Heart right ventricle (tissue), 16 donors: ENCODE data around the gene UBXN11. TPM values are rescaled to one million over a fixed set of nuclear protein-coding genes. Genes with fewer than 3 reads are reported as not detected.

Experiments used
- ATAC-seq, 8 donors: fragments of 200-7000 bp; cut with Tn5 transposase; one replicate each; pipeline ENCODE4 v1.9.1; 2020; ENCODE audit warnings: mild to moderate bottlenecking in 8 of 8, moderate library complexity in 8 of 8, moderate number of reproducible peaks in 1 of 8
- DNase-seq, 2 donors: peaks; one replicate each; pipeline ENCODE4 v3.0.0-alpha.2; 2020
- H3K27ac ChIP-seq, 10 donors: fragments of 200-600 bp; sonication (generic) in 2 of 10; one replicate each; pipeline versions ENCODE4 v1.5.0 to v1.8.0; 2020 to 2022; ENCODE audit warnings: mild to moderate bottlenecking in 3 of 10
- H3K27me3 ChIP-seq, 7 donors: fragments of 200-600 bp; one replicate each; pipeline ENCODE4 v1.8.0; 2021 to 2022; ENCODE audit warnings: mild to moderate bottlenecking in 2 of 7
- H3K36me3 ChIP-seq, 9 donors: fragments of 200-600 bp; sonication (generic) in 1 of 9; one replicate each; pipeline versions ENCODE4 v1.5.0 to v1.8.0; 2020 to 2022; ENCODE audit warnings: mild to moderate bottlenecking in 2 of 9
- H3K4me1 ChIP-seq, 9 donors: fragments of 200-600 bp; sonication (generic) in 1 of 9; one replicate each; pipeline versions ENCODE4 v1.5.0 to v1.8.0; 2020 to 2022; ENCODE audit warnings: mild to moderate bottlenecking in 4 of 9
- H3K4me3 ChIP-seq, 10 donors: fragments of 200-600 bp; sonication (generic) in 2 of 10; one replicate each; pipeline versions ENCODE4 v1.5.0 to v1.8.0; 2020 to 2022; ENCODE audit warnings: mild to moderate bottlenecking in 7 of 10, moderate library complexity in 2 of 10
- H3K9me3 ChIP-seq, 11 donors: fragments of 200-600 bp in 10 of 11; sonication (generic) in 2 of 11; one replicate each; pipeline versions ENCODE4 v1.5.0 to v1.8.0; 2013 to 2022; ENCODE audit warnings: mild to moderate bottlenecking in 2 of 11, control low read depth in 1 of 11, moderate library complexity in 1 of 11
- WGBS, 2 donors: extraction: QIAGEN DNeasy Blood & Tissue Kit; methylation state at CpG; one replicate each; pipeline ENCODE4 v1.1.7; 2013; ENCODE audit warnings: inconsistent platforms in 1 of 2; 5-methylcytosine and 5-hydroxymethylcytosine counted together
- intact Hi-C, 10 donors: fragments of 100-400 bp; cut with DNase I; formaldehyde crosslinking; loops; one replicate each; pipeline versions ENCODE4 v1.11.1 to v1.14.2; 2022
- polyA plus RNA-seq, 2 donors: library from polyadenylated mRNA; stranded (reverse); fragments of 200-250 nt; gene quantifications; one replicate each; pipeline ENCODE4 v1.2.3, GENCODE V29; 2013
- total RNA-seq, 10 donors: library from RNA; stranded (reverse); fragmentation: NEBNext Ultra II Directional in 3 of 10; extraction: Animal tissue kit (Norgen Biotek cat#: 25700) in 3 of 10; gene quantifications; one replicate each; pipeline versions ENCODE4 v1.2.1 to v1.2.4, GENCODE V29; 2021 to 2023
- TF ChIP-seq, protein P1 (sequence below), 9 donors: fragments of 200-600 bp; sonication (generic) in 2 of 9; IDR thresholded peaks; one replicate each; pipeline versions ENCODE4 v1.5.0 to v1.8.0; 2021 to 2022; ENCODE audit warnings: antibody characterized with exemption in 9 of 9, mild to moderate bottlenecking in 5 of 9, moderate library complexity in 1 of 9
- donor health status: Arrhythmogenic right ventricular cardiomyopathy.
- donor health status: ischemic (EF 13 %, LVEDD 7.1; RV severe dilation, severe dysfunction).
- donor health status: healthy with polysubstance abuse.
- donor health status: DM: no; HTN: yes; CAD: no.
- donor health status: DM: no; HTN: no; CAD: no.
- donor health status: ischemic (EF 25% LVEDD 6.9; RV normal size, moderate dysfunction).
- donor health status: ischemic (EF 25% LVEDD 5.7; RV mildly dilated, moderate dysfunction).
- donor health status: healthy.
- donor health status: DM: yes; HTN: yes; CAD: no.
- donor health status: Ischemic cardiomyopathy.
- donor health status: ischemic (EF 35%, LVEDD 5.7; RV mildly dilated, moderate dysfunction).
- donor health status: nonischemic (EF 11% LVEDD 7.7; RV severe dilation, severe dysfunction).
- donor health status: DM: yes; HTN: yes; CAD: no.
- donor health status: PGD.
- donor health status: ischemic (EF 29% LVEDD 5.4; RV normal size, mild dysfunction).
- donor health status: nonischemic (EF 23%, LVEDD 6.1; RV moderate dilation, normal function).

Gene UBXN11
- total and polyA plus RNA-seq, 12 donors = 5.4 to 20.2 (median 8.2) TPM

DNA sequence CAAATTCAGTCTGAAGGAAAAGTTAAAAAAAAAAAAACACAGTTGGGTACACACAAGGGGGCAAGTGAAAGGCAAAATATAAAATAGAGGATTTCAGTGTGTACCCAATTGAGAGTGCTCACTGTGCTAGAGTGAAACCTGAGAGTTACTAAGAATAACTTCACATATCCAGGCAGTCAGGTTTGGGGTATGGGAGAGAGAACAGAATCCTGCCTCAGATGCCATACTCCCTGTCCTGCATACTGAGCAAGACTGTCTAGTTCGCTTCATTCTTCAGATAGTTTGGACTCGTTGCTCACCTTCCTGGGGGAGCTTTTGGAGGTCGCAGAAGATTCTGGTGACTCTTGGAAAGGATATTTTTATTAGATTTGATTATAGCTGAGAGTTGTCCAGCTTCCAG is 52.0 kb downstream of the UBXN11 start:
- intact Hi-C loops = no loop called here
- Histone ChIP-seq H3K4me1 (peaks cover 0 to 21% (median 6%) of the 10 kb centered on the region in 9 donors), H3K27me3 (no peaks in the 10 kb centered on the region), H3K27ac (peak overlapping the region in 9 of 10 donors; percentile 39 to 92 (median 83)), H3K36me3 (peaks cover 0 to 54% (median 5%) of the 10 kb centered on the region in 9 donors), H3K9me3 (no peaks in the 10 kb centered on the region), H3K4me3 (peak overlapping the region in 8 of 10 donors; percentile 34 to 51 (median 47))
- 50 to 62% methylated on average over 3 of the region's 3 CpGs for WGBS, 2 donors
- ATAC-seq (peak; percentile 57 to 87 (median 74)), DNase-seq (no peak)
- TF ChIP-seq, protein P1, sequence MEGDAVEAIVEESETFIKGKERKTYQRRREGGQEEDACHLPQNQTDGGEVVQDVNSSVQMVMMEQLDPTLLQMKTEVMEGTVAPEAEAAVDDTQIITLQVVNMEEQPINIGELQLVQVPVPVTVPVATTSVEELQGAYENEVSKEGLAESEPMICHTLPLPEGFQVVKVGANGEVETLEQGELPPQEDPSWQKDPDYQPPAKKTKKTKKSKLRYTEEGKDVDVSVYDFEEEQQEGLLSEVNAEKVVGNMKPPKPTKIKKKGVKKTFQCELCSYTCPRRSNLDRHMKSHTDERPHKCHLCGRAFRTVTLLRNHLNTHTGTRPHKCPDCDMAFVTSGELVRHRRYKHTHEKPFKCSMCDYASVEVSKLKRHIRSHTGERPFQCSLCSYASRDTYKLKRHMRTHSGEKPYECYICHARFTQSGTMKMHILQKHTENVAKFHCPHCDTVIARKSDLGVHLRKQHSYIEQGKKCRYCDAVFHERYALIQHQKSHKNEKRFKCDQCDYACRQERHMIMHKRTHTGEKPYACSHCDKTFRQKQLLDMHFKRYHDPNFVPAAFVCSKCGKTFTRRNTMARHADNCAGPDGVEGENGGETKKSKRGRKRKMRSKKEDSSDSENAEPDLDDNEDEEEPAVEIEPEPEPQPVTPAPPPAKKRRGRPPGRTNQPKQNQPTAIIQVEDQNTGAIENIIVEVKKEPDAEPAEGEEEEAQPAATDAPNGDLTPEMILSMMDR (IDR thresholded peaks at IDR 0.05) = no peak

DNA sequence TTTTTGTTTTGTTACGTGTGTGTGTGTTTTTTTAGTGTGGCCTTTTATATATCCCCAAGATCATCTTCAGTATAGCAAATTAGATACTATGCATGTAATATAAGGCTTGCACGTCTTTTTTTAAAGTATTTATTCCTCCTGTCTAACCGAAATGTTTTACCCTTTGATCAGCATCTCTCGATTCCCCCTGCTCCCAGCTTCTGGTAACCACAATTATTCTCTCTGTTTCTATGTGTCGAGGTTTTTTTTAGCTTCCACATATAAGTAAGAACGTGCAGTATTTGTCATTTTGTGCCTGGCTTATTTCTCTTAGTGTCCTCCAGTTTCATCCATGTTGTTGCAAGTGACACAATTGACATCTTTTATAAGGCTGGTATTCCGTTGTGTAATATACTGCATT is 53.7 kb downstream of the UBXN11 start:
- Histone ChIP-seq H3K4me3 (no peak overlapping the region), H3K9me3 (no peaks in the 10 kb centered on the region), H3K4me1 (peaks cover 0 to 4% (median 0%) of the 10 kb centered on the region in 9 donors), H3K27me3 (no peaks in the 10 kb centered on the region), H3K27ac (peak overlapping the region in 1 of 10 donors; percentile 84), H3K36me3 (peaks cover 0 to 51% (median 8%) of the 10 kb centered on the region in 9 donors)
- WGBS, 2 donors = 73 to 77% methylated on average over 7 of the region's 7 CpGs
- no peak for DNase-seq
- ATAC-seq = no peak
- TF ChIP-seq, protein P1 (IDR thresholded peaks at IDR 0.05) = no peak
- intact Hi-C loops = no loop called here

DNA sequence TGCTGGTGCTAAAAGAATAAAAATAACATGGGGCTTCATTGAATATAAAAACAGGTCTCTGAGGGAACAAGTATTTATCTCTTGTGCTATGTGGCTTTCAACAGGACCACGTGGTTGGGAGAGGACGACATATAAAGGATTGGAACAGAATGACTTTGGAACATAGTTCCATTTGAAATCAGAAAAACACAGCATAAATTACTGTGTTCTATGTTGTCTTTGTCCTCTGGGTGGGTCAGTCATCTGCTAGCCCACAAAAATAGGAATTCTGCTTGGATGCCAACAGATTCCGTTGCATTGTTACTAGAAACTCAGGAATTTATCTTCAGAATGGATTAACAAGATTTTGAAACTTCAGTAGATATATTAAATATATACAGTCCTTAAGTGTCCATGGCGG is 66.5 kb downstream of the UBXN11 start:
- H3K9me3 ChIP-seq = no peaks in the 10 kb centered on the region
- peak overlapping the region in 1 of 10 donors; percentile 2 for H3K27ac ChIP-seq
- DNase-seq (no peak), ATAC-seq (peak in 1 of 8 donors; percentile 46)
- WGBS, 2 donors = 61 to 66% methylated on average over 4 of the region's 4 CpGs
- peaks cover 0 to 38% (median 0%) of the 10 kb centered on the region in 9 donors for H3K36me3 ChIP-seq
- no peaks in the 10 kb centered on the region for H3K27me3 ChIP-seq
- intact Hi-C loops = loop anchor here in 4 of 10 donors (10.0 kb wide), 3 partner anchors 65 to 135 kb away; partner anchors contain the start of genes CNKSR1 (in 1 of the 4), PDIK1L (in 1 of the 4) and ZNF593OS (in 1 of the 4)
- TF ChIP-seq, protein P1 (IDR thresholded peaks at IDR 0.05) = no peak
- no peak overlapping the region for H3K4me3 ChIP-seq
- H3K4me1 ChIP-seq = peaks cover 0 to 46% (median 14%) of the 10 kb centered on the region in 9 donors

DNA sequence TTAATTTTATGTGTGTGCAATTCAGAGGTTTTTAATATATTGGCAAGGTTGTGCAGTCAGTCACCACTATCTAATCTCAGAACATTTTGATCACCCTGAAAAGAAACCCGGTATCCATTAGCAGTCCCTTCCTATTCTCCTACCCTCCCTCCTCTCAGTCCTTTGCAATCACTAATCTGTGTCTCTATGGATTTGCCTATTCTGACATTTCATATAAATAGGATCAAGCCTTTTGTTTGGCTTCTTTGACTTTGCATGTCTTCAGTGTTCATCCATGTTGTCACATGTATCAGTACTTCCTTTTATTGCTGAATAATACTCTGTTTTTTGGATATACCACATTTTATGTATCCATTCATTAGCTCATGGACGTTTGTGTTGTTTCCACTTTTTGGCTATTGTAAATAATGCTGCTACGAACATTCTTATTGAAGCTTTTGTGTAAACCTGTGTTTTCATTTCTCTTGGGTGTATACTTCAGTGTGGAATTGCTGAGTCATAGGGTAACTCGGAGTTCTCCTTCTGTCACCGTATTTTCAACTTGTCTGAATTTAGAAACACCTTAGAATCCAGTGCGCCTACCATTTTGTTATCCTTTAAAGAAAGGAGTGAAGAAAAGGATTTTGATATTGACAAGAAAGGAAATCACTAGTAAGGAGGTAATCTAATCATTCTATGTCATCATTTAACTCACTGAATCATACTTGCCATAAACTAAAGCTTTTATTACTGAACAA is 69.0 kb downstream of the UBXN11 start:
- intact Hi-C loops = loop anchor here in 4 of 10 donors (10.0 kb wide), 3 partner anchors 63 to 133 kb away; partner anchors contain the start of genes CNKSR1 (in 1 of the 4), PDIK1L (in 1 of the 4) and ZNF593OS (in 1 of the 4)
- ATAC-seq (no peak), DNase-seq (no peak)
- no peaks in the 10 kb centered on the region for H3K9me3 ChIP-seq
- peaks cover 0 to 53% (median 21%) of the 10 kb centered on the region in 9 donors for H3K4me1 ChIP-seq
- 57 to 60% methylated on average over 6 of the region's 6 CpGs for WGBS, 2 donors
- peak overlapping the region in 9 of 10 donors; percentile 8 to 67 (median 42) for H3K27ac ChIP-seq
- H3K27me3 ChIP-seq = no peaks in the 10 kb centered on the region
- peaks cover 0 to 25% (median 0%) of the 10 kb centered on the region in 9 donors for H3K36me3 ChIP-seq
- TF ChIP-seq, protein P1 (IDR thresholded peaks at IDR 0.05) = no peak
- H3K4me3 ChIP-seq = peak overlapping the region in 1 of 10 donors; percentile 4
